ENCODE measurements around the gene SFXN2. TPM values are rescaled to one million over a fixed set of nuclear protein-coding genes. Genes with fewer than 3 reads are reported as not detected.

Gene SFXN2
- total and polyA plus RNA-seq, 7 experiments from 2014 or later = 11.4 to 32.1 (median 17.5) TPM

DNA sequence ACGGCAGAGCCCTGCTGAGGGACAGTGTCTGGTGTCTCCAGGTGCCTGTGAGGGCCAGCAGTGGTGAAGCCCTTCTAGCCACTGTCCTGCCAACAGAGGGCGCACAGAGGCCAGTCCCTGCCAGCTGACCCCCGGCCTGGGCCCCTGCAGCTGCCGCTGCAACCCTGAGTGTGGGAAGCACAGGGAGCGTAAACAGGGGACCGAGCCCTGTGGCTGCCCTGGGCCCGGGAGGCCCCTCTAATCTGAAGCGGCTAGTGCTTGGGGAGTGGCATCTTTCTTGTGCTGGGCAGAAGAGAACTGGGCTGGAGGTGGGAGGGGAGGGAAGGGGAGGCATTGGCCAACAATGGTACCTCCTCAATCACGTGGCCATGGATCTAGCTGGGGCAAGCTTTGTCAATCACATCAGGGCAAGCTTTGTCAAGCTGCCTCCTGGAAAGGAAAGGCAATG is 35.6 kb upstream of the SFXN2 start:
- DNase-seq (no peak), ATAC-seq (peak; percentile 33)
- H3K9me3 Mint-ChIP-seq = no peaks in the 10 kb centered on the region
- no peak overlapping the region for H3K27ac ChIP-seq (ENCODE audit: low read depth, low read length)
- H3K27me3 ChIP-seq (ENCODE audit: control insufficient read depth in 2 of 2, insufficient read depth in 2 of 2, low read length in 2 of 2) = no peaks in the 10 kb centered on the region
- H3K36me3 ChIP-seq (ENCODE audit: control insufficient read depth in 2 of 3, insufficient read depth in 3 of 3, low read length in 3 of 3) = no peaks in the 10 kb centered on the region
- peaks cover 12 to 45% of the 10 kb centered on the region in 2 donors for H3K4me1 ChIP-seq (ENCODE audit: control insufficient read depth in 2 of 2, insufficient read depth in 2 of 2, low read length in 2 of 2)
- intact Hi-C loops (cut with micrococcal nuclease) = no loop called here
- H3K27ac Mint-ChIP-seq = peak overlapping the region in 4 of 9 donors; percentile 3 to 78 (median 49)
- ChIA-PET POLR2A (interaction anchor here (0.6 to 1.2 kb wide), 2 partner anchors 9 to 32 kb away, joined by 3 read pairs; no protein-coding TSS in a partner anchor), CTCF (interaction anchor here (0.9 to 1.3 kb wide), 2 partner anchors 33 to 34 kb away, joined by 3 to 5 read pairs; no protein-coding TSS in a partner anchor)
- H3K27me3 Mint-ChIP-seq = no peaks in the 10 kb centered on the region
- H3K36me3 Mint-ChIP-seq = peaks cover 0 to 12% (median 4%) of the 10 kb centered on the region in 5 donors
- peaks cover 30 to 67% (median 53%) of the 10 kb centered on the region in 7 donors for H3K4me1 Mint-ChIP-seq
- no peak overlapping the region for H3K4me3 ChIP-seq (ENCODE audit: low read length)
- H3K9me3 ChIP-seq (ENCODE audit: control insufficient read depth in 2 of 3, low read length in 3 of 3) = no peaks in the 10 kb centered on the region
- H3K4me3 Mint-ChIP-seq = no peak overlapping the region

DNA sequence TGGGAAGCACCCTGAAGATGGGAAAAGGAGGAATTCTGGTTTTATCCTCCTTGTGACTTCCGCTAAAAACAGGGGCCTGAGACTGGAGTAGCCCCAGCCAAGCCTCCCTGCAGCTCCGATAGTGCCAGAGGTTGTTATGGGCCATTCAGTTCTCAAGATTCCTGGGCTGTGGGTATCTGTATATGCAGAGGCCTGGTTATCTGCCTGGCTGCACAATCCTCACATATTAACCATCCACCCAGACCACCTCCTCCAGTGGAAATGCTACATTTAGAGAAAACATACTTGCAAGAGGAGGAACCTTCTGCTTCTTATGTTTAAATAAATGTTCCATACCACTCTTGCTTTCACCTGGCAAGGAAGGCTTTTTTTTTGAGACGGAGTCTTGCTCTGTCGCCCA is 34.8 kb upstream of the SFXN2 start:
- Mint-ChIP-seq H3K9me3 (no peaks in the 10 kb centered on the region), H3K36me3 (peaks cover 0 to 14% (median 4%) of the 10 kb centered on the region in 5 donors), H3K4me3 (no peak overlapping the region), H3K27me3 (no peaks in the 10 kb centered on the region), H3K4me1 (peaks cover 22 to 59% (median 45%) of the 10 kb centered on the region in 7 donors), H3K27ac (no peak overlapping the region)
- ChIA-PET POLR2A (interaction anchor here (1.2 kb wide), 1 partner anchor 33 kb away, joined by 3 read pairs; no protein-coding TSS in a partner anchor), CTCF (interaction anchor here (0.9 to 1.3 kb wide), 2 partner anchors 32 to 34 kb away, joined by 3 to 5 read pairs; no protein-coding TSS in a partner anchor)
- Histone ChIP-seq H3K4me3 (ENCODE audit: low read length) (no peak overlapping the region), H3K27me3 (ENCODE audit: control insufficient read depth in 2 of 2, insufficient read depth in 2 of 2, low read length in 2 of 2) (no peaks in the 10 kb centered on the region), H3K4me1 (ENCODE audit: control insufficient read depth in 2 of 2, insufficient read depth in 2 of 2, low read length in 2 of 2) (peaks cover 7 to 41% of the 10 kb centered on the region in 2 donors), H3K36me3 (ENCODE audit: control insufficient read depth in 2 of 3, insufficient read depth in 3 of 3, low read length in 3 of 3) (no peaks in the 10 kb centered on the region), H3K9me3 (ENCODE audit: control insufficient read depth in 2 of 3, low read length in 3 of 3) (no peaks in the 10 kb centered on the region), H3K27ac (ENCODE audit: low read depth, low read length) (no peak overlapping the region)
- intact Hi-C loops (cut with micrococcal nuclease) = no loop called here
- DNase-seq (no peak), ATAC-seq (no peak)

DNA sequence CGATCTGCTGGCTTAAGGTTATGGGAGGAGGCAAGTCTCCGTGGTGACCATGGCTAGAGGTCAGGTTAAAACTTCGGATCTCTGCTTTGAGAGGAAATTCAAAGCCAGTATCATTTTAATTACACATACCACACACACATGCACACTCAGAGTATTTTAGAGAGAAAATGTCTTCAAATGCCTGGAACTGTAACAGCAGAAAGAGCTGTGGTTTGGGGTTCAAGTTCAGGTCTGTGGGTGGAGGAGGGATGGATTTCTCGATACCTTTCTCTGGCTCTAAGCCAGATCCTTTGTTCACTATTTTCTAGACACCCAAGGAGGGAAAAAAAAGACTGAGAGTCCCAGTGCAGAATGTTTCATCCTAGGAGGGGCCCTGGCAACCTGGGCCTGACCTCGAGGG is 32.7 kb upstream of the SFXN2 start:
- Mint-ChIP-seq H3K27me3 (no peaks in the 10 kb centered on the region), H3K4me3 (no peak overlapping the region), H3K36me3 (peaks cover 0 to 18% (median 5%) of the 10 kb centered on the region in 5 donors), H3K27ac (peak overlapping the region in 4 of 9 donors; percentile 51 to 81 (median 56)), H3K4me1 (peaks cover 10 to 38% (median 24%) of the 10 kb centered on the region in 7 donors), H3K9me3 (no peaks in the 10 kb centered on the region)
- DNase-seq = no peak
- H3K4me3 ChIP-seq (ENCODE audit: low read length) = no peak overlapping the region
- peaks cover 0 to 7% (median 0%) of the 10 kb centered on the region in 3 experiments for H3K36me3 ChIP-seq (ENCODE audit: control insufficient read depth in 2 of 3, insufficient read depth in 3 of 3, low read length in 3 of 3)
- intact Hi-C loops (cut with micrococcal nuclease) = no loop called here
- H3K27me3 ChIP-seq (ENCODE audit: control insufficient read depth in 2 of 2, insufficient read depth in 2 of 2, low read length in 2 of 2) = no peaks in the 10 kb centered on the region
- peaks cover 0 to 21% of the 10 kb centered on the region in 2 donors for H3K4me1 ChIP-seq (ENCODE audit: control insufficient read depth in 2 of 2, insufficient read depth in 2 of 2, low read length in 2 of 2)
- POLR2A ChIA-PET = interaction anchor here (1.2 to 1.9 kb wide), 2 partner anchors 32 to 36 kb away, joined by 4 read pairs; partner anchors contain the start of gene ARL3
- CTCF ChIA-PET = no interaction called here
- ATAC-seq = no peak
- no peak overlapping the region for H3K27ac ChIP-seq (ENCODE audit: low read depth, low read length)
- H3K9me3 ChIP-seq (ENCODE audit: control insufficient read depth in 2 of 3, low read length in 3 of 3) = no peaks in the 10 kb centered on the region

DNA sequence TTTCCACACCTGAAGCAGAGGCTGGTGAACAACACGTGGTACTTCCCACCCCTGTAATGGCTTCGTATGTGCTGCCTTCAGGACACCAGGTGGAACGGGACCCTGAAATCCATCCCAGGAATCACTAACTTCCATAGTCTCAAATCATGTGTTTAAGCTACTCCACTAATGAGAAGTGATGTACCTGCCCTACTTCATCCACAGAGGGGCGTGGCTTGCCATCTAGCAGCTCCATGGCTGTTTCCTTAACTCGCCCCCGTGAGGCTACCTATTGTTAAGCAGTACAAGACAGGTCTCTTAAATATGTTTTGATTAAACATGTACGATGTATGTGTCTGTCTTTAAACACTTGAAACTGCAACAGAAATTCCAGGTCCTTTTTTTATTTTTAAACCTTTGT is 32.0 kb upstream of the SFXN2 start:
- Histone ChIP-seq H3K27me3 (ENCODE audit: control insufficient read depth in 2 of 2, insufficient read depth in 2 of 2, low read length in 2 of 2) (no peaks in the 10 kb centered on the region), H3K36me3 (ENCODE audit: control insufficient read depth in 2 of 3, insufficient read depth in 3 of 3, low read length in 3 of 3) (peaks cover 0 to 7% (median 0%) of the 10 kb centered on the region in 3 experiments), H3K4me1 (ENCODE audit: control insufficient read depth in 2 of 2, insufficient read depth in 2 of 2, low read length in 2 of 2) (peaks cover 0 to 17% of the 10 kb centered on the region in 2 donors), H3K27ac (ENCODE audit: low read depth, low read length) (no peak overlapping the region), H3K9me3 (ENCODE audit: control insufficient read depth in 2 of 3, low read length in 3 of 3) (no peaks in the 10 kb centered on the region), H3K4me3 (ENCODE audit: low read length) (no peak overlapping the region)
- POLR2A ChIA-PET = interaction anchor here (1.0 to 2.2 kb wide), 3 partner anchors 9 to 36 kb away, joined by 3 to 8 read pairs (median 4); partner anchors contain the start of gene ARL3
- DNase-seq = peak in 6 of 9 donors; percentile 22 to 43 (median 30)
- Mint-ChIP-seq H3K4me3 (peak overlapping the region in 1 of 10 donors; percentile 56), H3K9me3 (no peaks in the 10 kb centered on the region), H3K36me3 (peaks cover 0 to 18% (median 5%) of the 10 kb centered on the region in 5 donors), H3K27me3 (no peaks in the 10 kb centered on the region), H3K4me1 (peaks cover 8 to 31% (median 22%) of the 10 kb centered on the region in 7 donors), H3K27ac (peak overlapping the region in 4 of 9 donors; percentile 9 to 81 (median 44))
- intact Hi-C loops (cut with micrococcal nuclease) = no loop called here
- ATAC-seq = peak; percentile 47
- CTCF ChIA-PET = no interaction called here

DNA sequence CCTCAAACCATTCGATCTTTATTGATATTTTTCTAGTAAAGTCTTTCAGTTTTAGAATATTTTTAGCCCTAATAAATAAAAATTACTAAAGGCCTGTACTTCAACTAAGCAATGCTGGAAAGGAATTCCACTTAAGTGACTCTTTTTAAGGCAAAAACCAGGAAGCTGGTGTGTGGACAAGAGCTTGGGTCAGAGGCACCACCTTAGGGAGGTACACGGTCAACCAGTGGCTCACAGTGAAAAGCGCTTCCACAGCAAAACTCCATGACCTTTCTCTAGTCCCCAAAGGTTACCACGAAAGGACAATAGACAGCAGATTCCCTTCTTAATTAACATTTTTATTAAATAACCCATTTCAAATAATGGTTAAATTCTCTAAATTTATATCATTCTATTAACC is 31.5 kb upstream of the SFXN2 start:
- CTCF ChIA-PET = no interaction called here
- POLR2A ChIA-PET = interaction anchor here (1.0 to 2.2 kb wide), 3 partner anchors 9 to 37 kb away, joined by 3 to 8 read pairs (median 4); partner anchors contain the start of gene ARL3
- peak overlapping the region in 2 of 9 donors; percentile 12 to 32 for H3K27ac Mint-ChIP-seq

DNA sequence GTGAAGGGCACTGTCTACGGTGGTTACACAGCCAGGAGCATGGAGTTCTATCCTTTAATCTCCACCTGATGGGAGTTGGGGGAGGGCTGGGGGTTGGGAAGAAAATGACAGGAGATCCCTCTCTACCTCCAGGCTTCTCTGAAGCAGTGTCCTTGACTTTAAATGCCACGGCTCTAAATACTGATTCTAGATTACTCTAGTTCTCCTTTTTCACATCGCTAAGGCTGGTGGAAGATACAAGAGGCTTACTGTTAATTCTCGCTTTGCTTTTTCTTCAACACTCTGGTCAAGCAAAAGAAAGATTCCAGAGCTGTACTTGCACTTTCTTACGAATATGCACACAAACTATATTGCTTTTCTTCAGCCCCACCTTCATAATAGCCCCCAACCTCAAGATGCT is 30.7 kb upstream of the SFXN2 start:
- H3K9me3 ChIP-seq (ENCODE audit: control insufficient read depth in 2 of 3, low read length in 3 of 3) = no peaks in the 10 kb centered on the region
- POLR2A ChIA-PET = interaction anchor here (2.2 kb wide), 1 partner anchor 10 kb away, joined by 8 read pairs; no protein-coding TSS in a partner anchor
- no peaks in the 10 kb centered on the region for H3K27me3 Mint-ChIP-seq
- H3K4me3 Mint-ChIP-seq = no peak overlapping the region
- H3K4me3 ChIP-seq (ENCODE audit: low read length) = no peak overlapping the region
- intact Hi-C loops (cut with micrococcal nuclease) = no loop called here
- CTCF ChIA-PET = no interaction called here
- ATAC-seq = no peak
- H3K36me3 ChIP-seq (ENCODE audit: control insufficient read depth in 2 of 3, insufficient read depth in 3 of 3, low read length in 3 of 3) = peaks cover 0 to 7% (median 0%) of the 10 kb centered on the region in 3 experiments
- peaks cover 0 to 18% (median 11%) of the 10 kb centered on the region in 5 donors for H3K36me3 Mint-ChIP-seq
- no peak overlapping the region for H3K27ac ChIP-seq (ENCODE audit: low read depth, low read length)
- peaks cover 0 to 17% of the 10 kb centered on the region in 2 donors for H3K4me1 ChIP-seq (ENCODE audit: control insufficient read depth in 2 of 2, insufficient read depth in 2 of 2, low read length in 2 of 2)
- no peak for DNase-seq
- no peaks in the 10 kb centered on the region for H3K9me3 Mint-ChIP-seq
- no peaks in the 10 kb centered on the region for H3K27me3 ChIP-seq (ENCODE audit: control insufficient read depth in 2 of 2, insufficient read depth in 2 of 2, low read length in 2 of 2)
- peaks cover 3 to 19% (median 14%) of the 10 kb centered on the region in 7 donors for H3K4me1 Mint-ChIP-seq
- H3K27ac Mint-ChIP-seq = peak overlapping the region in 6 of 9 donors; percentile 22 to 48 (median 38)

More for the DNA sequence above, 31.5 kb upstream of the SFXN2 start:
- intact Hi-C loops (cut with micrococcal nuclease) = no loop called here
- Histone ChIP-seq H3K36me3 (ENCODE audit: control insufficient read depth in 2 of 3, insufficient read depth in 3 of 3, low read length in 3 of 3) (peaks cover 0 to 7% (median 0%) of the 10 kb centered on the region in 3 experiments), H3K27ac (ENCODE audit: low read depth, low read length) (no peak overlapping the region), H3K27me3 (ENCODE audit: control insufficient read depth in 2 of 2, insufficient read depth in 2 of 2, low read length in 2 of 2) (no peaks in the 10 kb centered on the region), H3K4me1 (ENCODE audit: control insufficient read depth in 2 of 2, insufficient read depth in 2 of 2, low read length in 2 of 2) (peaks cover 0 to 17% of the 10 kb centered on the region in 2 donors), H3K9me3 (ENCODE audit: control insufficient read depth in 2 of 3, low read length in 3 of 3) (no peaks in the 10 kb centered on the region), H3K4me3 (ENCODE audit: low read length) (no peak overlapping the region)
- no peak overlapping the region for H3K4me3 Mint-ChIP-seq
- no peaks in the 10 kb centered on the region for H3K27me3 Mint-ChIP-seq
- no peak for ATAC-seq
- H3K9me3 Mint-ChIP-seq = no peaks in the 10 kb centered on the region
- peaks cover 0 to 18% (median 9%) of the 10 kb centered on the region in 5 donors for H3K36me3 Mint-ChIP-seq
- H3K4me1 Mint-ChIP-seq = peaks cover 8 to 26% (median 19%) of the 10 kb centered on the region in 7 donors
- no peak for DNase-seq

All from naive thymus-derived CD4-positive, alpha-beta T cell (primary cell).